Lower lobe of right lung (tissue), 2 donors: ENCODE results near the gene GRIA3. TPM values are rescaled to one million over a fixed set of nuclear protein-coding genes. Genes with fewer than 3 reads are reported as not detected.

Experiments
- ATAC-seq, 2 donors: fragments of 200-7000 bp; cut with Tn5 transposase; one replicate each; pipeline ENCODE4 v1.9.1; 2020 to 2022; ENCODE audit warnings: mild to moderate bottlenecking in 2 of 2, moderate library complexity in 2 of 2
- DNase-seq: peaks from one replicate; pipeline ENCODE4 v3.0.0-alpha.2; 2020
- H3K27ac ChIP-seq: fragments of 200-600 bp; one replicate; pipeline ENCODE4 v1.8.0; 2022
- H3K27me3 ChIP-seq: fragments of 200-600 bp; one replicate; pipeline ENCODE4 v1.8.0; 2022; ENCODE audit warnings: low read depth
- H3K36me3 ChIP-seq: fragments of 200-600 bp; one replicate; pipeline ENCODE4 v1.8.0; 2022; ENCODE audit warnings: mild to moderate bottlenecking
- H3K4me1 ChIP-seq: fragments of 200-600 bp; one replicate; pipeline ENCODE4 v1.8.0; 2022
- H3K4me3 ChIP-seq: fragments of 200-600 bp; one replicate; pipeline ENCODE4 v1.8.0; 2022; ENCODE audit warnings: mild to moderate bottlenecking
- H3K9me3 ChIP-seq: fragments of 200-600 bp; one replicate; pipeline ENCODE4 v1.8.0; 2022
- CTCF ChIP-seq: fragments of 200-600 bp; IDR thresholded peaks from one replicate; pipeline ENCODE4 v1.8.0; 2022; ENCODE audit warnings: antibody characterized with exemption, mild to moderate bottlenecking
- intact Hi-C: fragments of 100-400 bp; cut with DNase I; formaldehyde crosslinking; loops from one replicate; pipeline ENCODE4 v1.11.0; 2022
- total RNA-seq: library from RNA; stranded (reverse); fragmentation: NEBNext Ultra II Directional; extraction: Animal tissue kit (Norgen Biotek cat#: 25700); gene quantifications from one replicate; pipeline ENCODE4 v1.2.1, GENCODE V29; 2021
- donor health status: DM: no; HTN: yes; CAD: no; lungs with severe emphysema.

The GRIA3 gene
- total RNA-seq, 1 donor from 2014 or later = 0.47 TPM

DNA sequence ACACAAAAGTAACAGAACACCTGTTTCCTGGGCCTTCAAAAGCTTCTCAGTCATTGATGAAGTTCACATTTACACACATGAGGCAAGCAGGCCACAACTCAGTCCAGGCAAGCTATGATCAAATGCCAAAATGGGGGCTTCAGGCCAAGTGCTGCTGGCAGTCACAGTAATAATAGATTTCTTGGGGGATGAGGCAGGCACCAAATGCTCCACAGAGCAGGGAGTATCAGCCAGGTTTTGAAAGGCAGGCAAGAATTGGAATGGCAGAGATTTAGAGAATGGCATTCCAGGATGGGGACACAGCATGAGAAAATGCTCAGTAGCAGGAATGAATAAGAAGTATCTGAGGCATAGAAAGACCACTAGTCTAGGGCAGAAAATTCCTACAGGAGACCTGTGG, 52.8 kb downstream of the GRIA3 start:
- H3K27me3 ChIP-seq = no peaks in the 10 kb centered on the region
- intact Hi-C loops = no loop called here
- no peak for DNase-seq
- no peak overlapping the region for H3K27ac ChIP-seq
- H3K36me3 ChIP-seq = no peaks in the 10 kb centered on the region
- H3K4me3 ChIP-seq = no peak overlapping the region
- no peaks in the 10 kb centered on the region for H3K4me1 ChIP-seq
- no peak for TF ChIP-seq CTCF
- no peaks in the 10 kb centered on the region for H3K9me3 ChIP-seq
- no peak for ATAC-seq

GRCh38 chrX:123237271-123237670, 53.2 kb downstream of the GRIA3 start:
- ATAC-seq (no peak), DNase-seq (no peak)
- TF ChIP-seq CTCF = no peak
- no peak overlapping the region for H3K4me3 ChIP-seq
- H3K4me1 ChIP-seq = no peaks in the 10 kb centered on the region
- no peaks in the 10 kb centered on the region for H3K27me3 ChIP-seq
- H3K36me3 ChIP-seq = no peaks in the 10 kb centered on the region
- intact Hi-C loops = no loop called here
- no peaks in the 10 kb centered on the region for H3K9me3 ChIP-seq
- H3K27ac ChIP-seq = no peak overlapping the region

DNA sequence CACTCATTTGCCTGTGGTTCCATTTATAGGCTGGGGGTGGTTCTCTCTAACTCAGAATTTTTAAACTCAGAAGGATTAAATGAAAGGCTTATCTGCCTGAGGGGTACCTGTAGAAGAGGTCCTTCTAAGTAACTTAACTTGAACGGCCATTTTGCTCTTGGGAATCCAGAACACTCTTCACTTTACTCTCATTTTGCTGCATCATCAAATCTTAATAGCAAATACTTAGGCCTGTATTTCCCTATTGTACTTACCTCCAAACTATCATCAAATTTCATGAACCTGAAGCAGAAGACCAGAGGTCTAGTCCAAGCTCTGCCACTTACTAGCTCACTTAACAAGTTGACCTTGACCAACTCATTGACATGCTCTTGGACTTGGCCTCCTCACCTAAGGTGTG, 70.4 kb downstream of the GRIA3 start:
- DNase-seq = no peak
- no peak for ATAC-seq
- TF ChIP-seq CTCF = no peak
- no peaks in the 10 kb centered on the region for H3K36me3 ChIP-seq
- no peaks in the 10 kb centered on the region for H3K4me1 ChIP-seq
- H3K9me3 ChIP-seq = no peaks in the 10 kb centered on the region
- intact Hi-C loops = no loop called here
- no peaks in the 10 kb centered on the region for H3K27me3 ChIP-seq
- no peak overlapping the region for H3K4me3 ChIP-seq
- H3K27ac ChIP-seq = no peak overlapping the region

- H3K27ac ChIP-seq = no peak overlapping the region
- no peak for TF ChIP-seq CTCF
- ATAC-seq = no peak
- no peaks in the 10 kb centered on the region for H3K27me3 ChIP-seq
- no peak for DNase-seq
- no peaks in the 10 kb centered on the region for H3K9me3 ChIP-seq
- no peaks in the 10 kb centered on the region for H3K4me1 ChIP-seq
- intact Hi-C loops = no loop called here
- no peaks in the 10 kb centered on the region for H3K36me3 ChIP-seq
- H3K4me3 ChIP-seq = no peak overlapping the region
Measured at GRCh38 chrX:123256378-123256777, 72.3 kb downstream of the GRIA3 start.

GRCh38 chrX:123260920-123261418, 76.9 kb downstream of the GRIA3 start:
- DNase-seq = no peak
- intact Hi-C loops = no loop called here
- no peak for TF ChIP-seq CTCF

GRCh38 chrX:123263270-123263669, 79.2 kb downstream of the GRIA3 start:
- H3K27me3 ChIP-seq = no peaks in the 10 kb centered on the region
- ATAC-seq = no peak
- H3K27ac ChIP-seq = no peak overlapping the region
- intact Hi-C loops = no loop called here
- H3K4me3 ChIP-seq = no peak overlapping the region
- H3K36me3 ChIP-seq = no peaks in the 10 kb centered on the region
- H3K9me3 ChIP-seq = no peaks in the 10 kb centered on the region
- no peak for DNase-seq
- H3K4me1 ChIP-seq = no peaks in the 10 kb centered on the region
- TF ChIP-seq CTCF = no peak

More at GRCh38 chrX:123260920-123261418, 76.9 kb downstream of the GRIA3 start:
- no peaks in the 10 kb centered on the region for H3K36me3 ChIP-seq
- no peaks in the 10 kb centered on the region for H3K9me3 ChIP-seq
- no peaks in the 10 kb centered on the region for H3K27me3 ChIP-seq
- no peak for ATAC-seq
- no peak overlapping the region for H3K27ac ChIP-seq
- H3K4me1 ChIP-seq = no peaks in the 10 kb centered on the region
- H3K4me3 ChIP-seq = no peak overlapping the region
